HG02840 (cell line): ENCODE results near the gene KIAA0319L.

ENCODE experiments used
- ATAC-seq: cut with Tn5 transposase; IDR thresholded peaks from one replicate; pipeline ENCODE4 v1.9.1; 2021; ENCODE audit warnings: mild to moderate bottlenecking, moderate library complexity, moderate number of reproducible peaks; ENCODE audit not compliant: unreplicated experiment, low FRiP score

Gene KIAA0319L

GRCh38 chr1:35539824-35540261 lies 17.4 kb downstream of the KIAA0319L start:
- ATAC-seq: no peak

- ATAC-seq: no peak
Observed at GRCh38 chr1:35539073-35539823, 18.0 kb downstream of the KIAA0319L start.

- no peak for ATAC-seq
Observed at GRCh38 chr1:35537806-35538205, 19.4 kb downstream of the KIAA0319L start.

- no peak for ATAC-seq
Observed at GRCh38 chr1:35536556-35537162, 20.5 kb downstream of the KIAA0319L start.

- no peak for ATAC-seq
Observed at GRCh38 chr1:35535243-35535642, 22.0 kb downstream of the KIAA0319L start.

- ATAC-seq: no peak
Observed at GRCh38 chr1:35533586-35533985, 23.6 kb downstream of the KIAA0319L start.

GRCh38 chr1:35532497-35533223 lies 24.5 kb downstream of the KIAA0319L start:
- ATAC-seq: no peak

- ATAC-seq: no peak
Observed at GRCh38 chr1:35531368-35531767, 25.8 kb downstream of the KIAA0319L start.

- no peak for ATAC-seq
Observed at GRCh38 chr1:35530946-35531345, 26.3 kb downstream of the KIAA0319L start.

GRCh38 chr1:35530168-35530567 lies 27.0 kb downstream of the KIAA0319L start:
- no peak for ATAC-seq

- no peak for ATAC-seq
Observed at GRCh38 chr1:35524106-35524505, 33.1 kb downstream of the KIAA0319L start.

- ATAC-seq: no peak
Observed at GRCh38 chr1:35519432-35519831, 37.8 kb downstream of the KIAA0319L start.

- ATAC-seq: no peak
Observed at GRCh38 chr1:35518183-35518582, 39.0 kb downstream of the KIAA0319L start.

GRCh38 chr1:35511305-35511704 lies 45.9 kb downstream of the KIAA0319L start:
- no peak for ATAC-seq

- ATAC-seq: no peak
Observed at GRCh38 chr1:35509558-35509957, 47.6 kb downstream of the KIAA0319L start.

GRCh38 chr1:35507947-35508346 lies 49.3 kb downstream of the KIAA0319L start:
- ATAC-seq: no peak

- ATAC-seq: no peak
Observed at GRCh38 chr1:35506960-35507912, 50.0 kb downstream of the KIAA0319L start.

GRCh38 chr1:35505911-35506798 lies 51.0 kb downstream of the KIAA0319L start:
- no peak for ATAC-seq

- ATAC-seq: no peak
Observed at GRCh38 chr1:35502242-35502641, 55.0 kb downstream of the KIAA0319L start.
